HepG2 (cell line): ENCODE results near the gene PPP1R12C. TPM values are rescaled to one million over a fixed set of nuclear protein-coding genes. Genes with fewer than 3 reads are reported as not detected.

Source experiments
- ATAC-seq: fragments of 200-7000 bp; cut with Tn5 transposase; 3 replicates; pipeline ENCODE4 v1.9.1; 2020; ENCODE audit warnings: mild to moderate bottlenecking, moderate library complexity
- BruUV-seq: library from RNA; stranded (reverse); fragments of 400-500 nt; replicated peaks from 2 replicates; lab custom pipeline; 2021; lab: Mats Ljungman, UMichigan
- CTCF ChIA-PET: fragments of 300-600 bp; formaldehyde crosslinking; extraction: SDS; loops from one replicate; lab custom pipeline; 2021; ENCODE audit warnings: low total read pairs, inconsistent platforms, low intra/inter-chr PET ratio; lab: Yijun Ruan, JAX
- POLR2A ChIA-PET: fragments of 350-600 bp; sonication (Branson Sonifier 250); formaldehyde crosslinking; loops from one replicate; lab custom pipeline; 2020; ENCODE audit warnings: antibody characterized with exemption, inconsistent platforms; lab: Yijun Ruan, JAX
- DNase-seq: peaks from one replicate; pipeline ENCODE4 v3.0.0-alpha.2; 2015; ENCODE audit warnings: low spot score
- FAIRE-seq: peaks from 3 replicates; lab custom pipeline; 2011; peaks lifted over from hg19 to GRCh38; lab: Jason Lieb, UNC
- H2AFZ ChIP-seq: one replicate; pipeline ENCODE4 v1.6.1; 2011; ENCODE audit warnings: low read length, inconsistent platforms
- H3K27ac ChIP-seq: fragments of 300-600 bp; 3 replicates; pipeline ENCODE4 v1.8.0; 2011; ENCODE audit warnings: mixed run types, mild to moderate bottlenecking, mixed read lengths, low read length, inconsistent platforms; ENCODE audit not compliant: insufficient read depth; ENCODE audit errors: extremely low read length
- H3K27me3 ChIP-seq, 2 experiments: fragments of 200-600 bp in 1 of 2; 2 replicates in 1 of 2; 3 replicates in 1 of 2; pipeline versions ENCODE4 v1.6.0 to v1.8.0; 2011; ENCODE audit warnings: low read length in 2 of 2, mild to moderate bottlenecking in 2 of 2, moderate library complexity in 2 of 2, inconsistent platforms in 1 of 2; ENCODE audit not compliant: insufficient read depth in 2 of 2, control insufficient read depth in 1 of 2
- H3K36me3 ChIP-seq, 2 experiments: fragments of 200-600 bp in 1 of 2; replicated peaks in 1 of 2; 2 replicates in 1 of 2; 3 replicates in 1 of 2; pipeline versions ENCODE4 v1.5.1 to v1.8.0; 2011; ENCODE audit warnings: low read length in 2 of 2, inconsistent platforms in 1 of 2; ENCODE audit not compliant: insufficient read depth in 2 of 2, control insufficient read depth in 1 of 2
- H3K4me1 ChIP-seq: 2 replicates; pipeline ENCODE4 v1.5.1; 2012; ENCODE audit warnings: low read length, inconsistent platforms; ENCODE audit not compliant: insufficient read depth
- H3K4me2 ChIP-seq: 2 replicates; pipeline ENCODE4 v1.6.0; 2011; ENCODE audit warnings: low read depth, low read length, inconsistent platforms
- H3K4me3 ChIP-seq, 3 experiments: fragments of 200-600 bp in 1 of 3; sonication (generic), shearing (Covaris generic) in 1 of 3; replicated peaks in 1 of 3; 2 replicates each; pipeline ENCODE4 v1.5.1; 2011 to 2016; ENCODE audit warnings: low read length in 3 of 3, inconsistent platforms in 2 of 3, low read depth in 2 of 3, mild to moderate bottlenecking in 2 of 3, control low read depth in 1 of 3, mixed read lengths in 1 of 3; ENCODE audit not compliant: insufficient read depth in 1 of 3
- H3K79me2 ChIP-seq: one replicate; pipeline ENCODE4 v1.6.1; 2011; ENCODE audit warnings: low read length, inconsistent platforms; ENCODE audit not compliant: insufficient read depth
- H3K9ac ChIP-seq: 2 replicates; pipeline ENCODE4 v1.6.0; 2011; ENCODE audit warnings: mild to moderate bottlenecking, low read depth, low read length, inconsistent platforms; ENCODE audit not compliant: insufficient read depth
- H3K9me3 ChIP-seq: 2 replicates; pipeline ENCODE4 v1.5.1; 2012; ENCODE audit warnings: mild to moderate bottlenecking, low read length
- H4K20me1 ChIP-seq: 2 replicates; pipeline ENCODE4 v1.6.0; 2011; ENCODE audit warnings: inconsistent platforms, mild to moderate bottlenecking, low read length, moderate library complexity; ENCODE audit not compliant: insufficient read depth
- ADNP ChIP-seq: sonication (generic); formaldehyde crosslinking; IDR thresholded peaks from 2 replicates; pipeline ENCODE4 v1.4.0; 2020; ENCODE audit warnings: missing genetic modification reagents
- PCBP2 ChIP-seq: fragments of 200-400 bp; formaldehyde crosslinking; optimal IDR thresholded peaks from 2 replicates; pipeline ENCODE3; 2018; ENCODE audit warnings: low read length, low read depth; ENCODE audit not compliant: poor library complexity, severe bottlenecking
- SMC3 ChIP-seq: IDR thresholded peaks from 2 replicates; pipeline ENCODE4 v1.6.1; 2011; ENCODE audit warnings: low read length, improper control_type of control experiment
- ZFP91 ChIP-seq: sonication (generic); formaldehyde crosslinking; IDR thresholded peaks from 2 replicates; pipeline ENCODE4 v1.9.0; 2022; ENCODE audit warnings: missing genetic modification reagents, mild to moderate bottlenecking, borderline replicate concordance
- ZNF850 ChIP-seq: sonication (generic); formaldehyde crosslinking; conservative IDR thresholded peaks from 2 replicates; pipeline ENCODE4 v1.9.0; 2021; ENCODE audit warnings: mild to moderate bottlenecking, missing genetic modification reagents
- WGBS: methylation state at CpG from one replicate; pipeline ENCODE4 v1.1.6; 2017; ENCODE audit warnings: low lambda C conversion rate; 5-methylcytosine and 5-hydroxymethylcytosine counted together
- in situ Hi-C: cut with HindIII; loops from 2 replicates; pipeline ENCODE4 v1.10.0; 2017; ENCODE audit warnings: low pct_unique_long_range_greater_than_20kb; ENCODE audit not compliant: extremely low pct_ligation_motif_present
- intact Hi-C: fragments of 100-400 bp; cut with micrococcal nuclease; formaldehyde crosslinking; loops from one replicate; pipeline ENCODE4 v1.10.0; 2022; ENCODE audit not compliant: unreplicated experiment
- polyA plus RNA-seq, 8 experiments: library from polyadenylated mRNA; depleted of rRNA in 3 of 8; stranded (reverse) in 7 of 8; unstranded in 1 of 8; fragments of >200 nt; fragmentation: Illumina TruSeq in 4 of 8; extraction: Trizol in 4 of 8; gene quantifications; 2 replicates each; pipeline versions ENCODE4 v1.2.1 to v1.2.3, GENCODE V29; 2011 to 2016; ENCODE audit warnings: low read depth in 4 of 8, missing spikeins in 1 of 8, mixed read lengths in 1 of 8; ENCODE audit not compliant: insufficient read depth in 1 of 8
- total RNA-seq, 5 experiments: library from RNA; depleted of rRNA; stranded (reverse); fragments of >200 nt; fragmentation: Illumina TruSeq; extraction: Trizol; gene quantifications; 2 replicates each; pipeline ENCODE4 v1.2.3, GENCODE V29; 2016; ENCODE audit warnings: low read depth in 1 of 5

The PPP1R12C gene
- total and polyA plus RNA-seq, 2 of the 13 experiments (the other 11 are each of a cell fraction or from before 2014, with no cell fraction given) = 29.7 to 30.3 TPM

- TF ChIP-seq ZFP91 = peak; percentile 99
- no peak for TF ChIP-seq ADNP (CRISPR knock-in tag)
- 0 out of 2 replicates have a peak, but pooled peaks have one; percentile 17 for TF ChIP-seq SMC3
Measured at GRCh38 chr19:55146078-55146704, 28.8 kb upstream of the PPP1R12C start (continued).

- Histone ChIP-seq H3K4me1 (peaks cover 20% of the 10 kb centered on the region; the same call in 1 of the 2 replicates), H3K9me3 (no peaks in the 10 kb centered on the region), H3K27ac (no peak overlapping the region), H3K27me3 (peaks cover 0 to 23% of the 10 kb centered on the region in 2 experiments; a peak in 2 of 5 replicates), H3K4me3 (no peak overlapping the region), H3K4me2 (no peak overlapping the region), H4K20me1 (no peaks in the 10 kb centered on the region), H2AFZ (no peak overlapping the region), H3K9ac (no peak overlapping the region), H3K36me3 (no peaks in the 10 kb centered on the region), H3K79me2 (no peaks in the 10 kb centered on the region)
- no peak for ATAC-seq
- in situ Hi-C loops = loop anchor here (5.0 kb wide), 1 partner anchor 262 kb away; the partner anchor contains the start of gene UBE2S
- peak; percentile 61 for TF ChIP-seq PCBP2
- no peak for TF ChIP-seq ZNF850 (CRISPR knock-in tag)
- intact Hi-C loops = no loop called here
- ChIA-PET POLR2A (no interaction called here), CTCF (no interaction called here)
- no peak for FAIRE-seq
- no peak for DNase-seq
- 34% methylated on average over 3 of the region's 3 CpGs for WGBS
- BruUV-seq = no TSS peak
Measured at GRCh38 chr19:55145232-55145631, 27.8 kb upstream of the PPP1R12C start.
